HepG2 (cell line): ENCODE measurements around the gene NINL. TPM values are rescaled to one million over a fixed set of nuclear protein-coding genes. Genes with fewer than 3 reads are reported as not detected.
A peak's percentile ranks its signal among the peaks of the same experiment; 100 is the strongest.

Source experiments
- ARID2 ChIP-seq: sonication (generic); formaldehyde crosslinking; IDR thresholded peaks from 2 replicates; pipeline ENCODE4 v1.8.1; 2022; ENCODE audit warnings: mild to moderate bottlenecking, missing genetic modification reagents, borderline replicate concordance
- ATF7-NPFF ChIP-seq: sonication (generic); formaldehyde crosslinking; IDR thresholded peaks from 2 replicates; pipeline ENCODE4 v1.8.1; 2023; ENCODE audit warnings: mild to moderate bottlenecking, low read depth, missing genetic modification reagents, moderate library complexity
- BCL6 ChIP-seq: IDR thresholded peaks from 2 replicates; pipeline ENCODE4 v1.6.1; 2016; ENCODE audit warnings: missing genetic modification reagents, missing compliant biosample characterization
- ETV5 ChIP-seq: IDR thresholded peaks from 2 replicates; pipeline ENCODE4 v1.6.1; 2018; ENCODE audit warnings: missing biosample characterization, missing genetic modification reagents, inconsistent platforms, borderline replicate concordance
- FOXK2 ChIP-seq: fragments of 450-650 bp; IDR thresholded peaks from 2 replicates; pipeline ENCODE4 v1.6.1; 2016
- HNRNPH1 ChIP-seq: fragments of 200-400 bp; formaldehyde crosslinking; optimal IDR thresholded peaks from 2 replicates; pipeline ENCODE3; 2017; ENCODE audit warnings: mild to moderate bottlenecking, low read depth, low read length
- IKZF4 ChIP-seq: sonication (generic); formaldehyde crosslinking; IDR thresholded peaks from 2 replicates; pipeline ENCODE4 v1.5.1; 2020; ENCODE audit warnings: borderline replicate concordance, mild to moderate bottlenecking, low read depth, missing genetic modification reagents; ENCODE audit errors: not compliant biosample characterization
- KMT2B ChIP-seq: IDR thresholded peaks from 2 replicates; pipeline ENCODE4 v1.6.1; 2016; ENCODE audit warnings: missing genetic modification reagents, missing compliant biosample characterization
- NBN ChIP-seq: fragments of 450-650 bp; conservative IDR thresholded peaks from 2 replicates; pipeline ENCODE4 v1.6.1; 2017
- NR0B2 ChIP-seq: sonication (generic); formaldehyde crosslinking; IDR thresholded peaks from 2 replicates; pipeline ENCODE4 v1.4.0; 2020; ENCODE audit warnings: mild to moderate bottlenecking, missing genetic modification reagents
- PAWR ChIP-seq: sonication (generic); formaldehyde crosslinking; IDR thresholded peaks from 2 replicates; pipeline ENCODE4 v1.4.0; 2020; ENCODE audit warnings: missing genetic modification reagents, mild to moderate bottlenecking, borderline replicate concordance
- SNAPC5 ChIP-seq: sonication (generic); formaldehyde crosslinking; IDR thresholded peaks from 2 replicates; pipeline ENCODE4 v1.8.1; 2023; ENCODE audit warnings: mild to moderate bottlenecking, missing genetic modification reagents, borderline replicate concordance
- SRF ChIP-seq: IDR thresholded peaks from 2 replicates; pipeline ENCODE4 v1.6.1; 2011; ENCODE audit warnings: mild to moderate bottlenecking, low read depth, low read length, moderate library complexity
- TEAD3 ChIP-seq: optimal IDR thresholded peaks from 2 replicates; pipeline ENCODE3; 2016; ENCODE audit warnings: borderline replicate concordance
- ZBTB20 ChIP-seq: sonication (generic); formaldehyde crosslinking; IDR thresholded peaks from 2 replicates; pipeline ENCODE4 v1.8.1; 2023; ENCODE audit warnings: missing genetic modification reagents, low read depth, mild to moderate bottlenecking, borderline replicate concordance
- ZFP1 ChIP-seq: IDR thresholded peaks from 2 replicates; pipeline ENCODE4 v1.6.1; 2016
- ZMYM4 ChIP-seq: sonication (generic); formaldehyde crosslinking; IDR thresholded peaks from 2 replicates; pipeline ENCODE4 v1.8.1; 2023; ENCODE audit warnings: mild to moderate bottlenecking, missing genetic modification reagents
- ZNF547 ChIP-seq: sonication (generic); formaldehyde crosslinking; IDR thresholded peaks from 2 replicates; pipeline ENCODE4 v1.5.1; 2020; ENCODE audit warnings: mild to moderate bottlenecking, missing genetic modification reagents
- ZNF577 ChIP-seq: sonication (generic); formaldehyde crosslinking; IDR thresholded peaks from 2 replicates; pipeline ENCODE4 v1.4.0; 2020; ENCODE audit warnings: mild to moderate bottlenecking, low read depth, missing genetic modification reagents, borderline replicate concordance
- ZNF644 ChIP-seq: IDR thresholded peaks from 2 replicates; pipeline ENCODE4 v1.6.1; 2016; ENCODE audit warnings: low read depth
- ZNF7 ChIP-seq: IDR thresholded peaks from 2 replicates; pipeline ENCODE4 v1.6.1; 2016; ENCODE audit warnings: missing biosample characterization, missing genetic modification reagents
- ZNF740 ChIP-seq: sonication (generic); formaldehyde crosslinking; IDR thresholded peaks from 2 replicates; pipeline ENCODE4 v1.4.0; 2020; ENCODE audit warnings: missing genetic modification reagents
- ZSCAN20 ChIP-seq: sonication (generic); formaldehyde crosslinking; IDR thresholded peaks from 2 replicates; pipeline ENCODE4 v1.4.0; 2020; ENCODE audit warnings: missing genetic modification reagents, mild to moderate bottlenecking, borderline replicate concordance
- ZSCAN9 ChIP-seq: IDR thresholded peaks from 2 replicates; pipeline ENCODE4 v1.6.1; 2016; ENCODE audit warnings: borderline replicate concordance
- polyA plus RNA-seq, 8 experiments: library from polyadenylated mRNA; depleted of rRNA in 3 of 8; stranded (reverse) in 7 of 8; unstranded in 1 of 8; fragments of >200 nt; fragmentation: Illumina TruSeq in 4 of 8; extraction: Trizol in 4 of 8; gene quantifications; 2 replicates each; pipeline versions ENCODE4 v1.2.1 to v1.2.3, GENCODE V29; 2011 to 2016; ENCODE audit warnings: low read depth in 4 of 8, missing spikeins in 1 of 8, mixed read lengths in 1 of 8; ENCODE audit not compliant: insufficient read depth in 1 of 8
- total RNA-seq, 5 experiments: library from RNA; depleted of rRNA; stranded (reverse); fragments of >200 nt; fragmentation: Illumina TruSeq; extraction: Trizol; gene quantifications; 2 replicates each; pipeline ENCODE4 v1.2.3, GENCODE V29; 2016; ENCODE audit warnings: low read depth in 1 of 5
- TF ChIP-seq, protein P1 (sequence below): sonication (generic); formaldehyde crosslinking; IDR thresholded peaks from 2 replicates; pipeline ENCODE4 v1.8.1; 2022; ENCODE audit warnings: low read depth, mild to moderate bottlenecking, missing genetic modification reagents
- TF ChIP-seq, protein P2 (sequence below): sonication (generic); formaldehyde crosslinking; IDR thresholded peaks from 2 replicates; pipeline ENCODE4 v1.4.0; 2020; ENCODE audit warnings: missing genetic modification reagents

Gene NINL
- total and polyA plus RNA-seq, 2 of the 13 experiments (the other 11 are each of a cell fraction or from before 2014, with no cell fraction given) = 32.3 to 34.3 TPM

DNA sequence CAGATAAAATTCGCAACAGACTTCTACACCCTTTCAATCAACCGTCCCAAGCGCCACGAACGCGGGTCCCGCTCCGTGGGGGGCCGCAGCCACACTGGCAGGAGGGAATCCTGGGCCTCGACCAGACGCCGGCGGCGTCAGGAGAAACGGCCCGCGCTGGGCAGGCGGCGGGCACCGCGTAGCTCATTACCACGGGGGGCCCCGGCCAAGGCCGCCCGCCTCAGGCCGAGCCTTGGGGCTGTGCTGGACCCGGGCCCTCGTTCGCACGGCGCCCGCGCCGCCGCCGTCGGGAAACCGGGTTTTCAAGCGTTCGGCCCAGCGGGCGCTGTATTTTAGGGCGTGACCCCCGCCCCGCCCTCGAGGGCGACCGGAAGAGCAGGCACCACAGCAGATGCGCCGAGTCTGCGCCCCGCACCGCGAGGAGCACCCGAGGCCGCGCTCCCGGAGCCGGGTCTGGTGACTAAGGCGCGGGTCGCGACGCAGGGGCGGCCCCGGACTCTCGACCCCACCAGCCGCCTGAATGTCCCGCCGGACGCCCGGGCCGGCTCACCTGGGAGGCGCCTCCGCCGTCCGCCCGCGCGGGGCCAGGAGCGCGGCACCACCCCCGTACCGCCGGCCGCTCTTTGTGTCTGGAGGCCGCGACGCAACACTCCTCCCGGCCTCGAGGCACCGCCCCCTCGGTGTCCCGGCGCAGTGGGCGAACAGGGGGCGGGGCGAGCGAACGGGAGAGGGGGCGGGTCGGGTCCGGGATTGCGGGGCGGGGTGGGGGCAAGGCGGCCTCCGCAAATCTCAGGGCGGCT is at the start of gene NINL (continued):
- TF ChIP-seq ZNF740 (peak; percentile 64; the same call in 1 of the 2 replicates), BCL6 (CRISPR knock-in tag) (no peak; the same call in 1 of the 2 replicates), ZSCAN20 (CRISPR knock-in tag) (peak; percentile 98), ATF7-NPFF (CRISPR knock-in tag) (peak; percentile 91), ZSCAN9 (CRISPR knock-in tag) (no peak), ZMYM4 (CRISPR knock-in tag) (peak; percentile 74; the same call in 1 of the 2 replicates), HNRNPH1 (no peak), ZNF577 (no peak), ARID2 (no peak), NBN (no peak), FOXK2 (no peak), SRF (no peak), ZBTB20 (CRISPR knock-in tag) (no peak; the same call in 1 of the 2 replicates), NR0B2 (0 out of 2 replicates have a peak, but pooled peaks have one; percentile 38), PAWR (CRISPR knock-in tag) (no peak), SNAPC5 (CRISPR knock-in tag) (peak; percentile 92; the same call in 1 of the 2 replicates), ZNF547 (CRISPR knock-in tag) (peak; percentile 96), TEAD3 (CRISPR knock-in tag) (no peak), IKZF4 (CRISPR knock-in tag) (peak; percentile 88), ZFP1 (no peak), KMT2B (CRISPR knock-in tag) (peak; percentile 66; the same call in 1 of the 2 replicates), ZNF644 (no peak; the same call in 1 of the 2 replicates), ZNF7 (CRISPR knock-in tag) (no peak), ETV5 (CRISPR knock-in tag) (peak; percentile 87)
- TF ChIP-seq, protein P1, sequence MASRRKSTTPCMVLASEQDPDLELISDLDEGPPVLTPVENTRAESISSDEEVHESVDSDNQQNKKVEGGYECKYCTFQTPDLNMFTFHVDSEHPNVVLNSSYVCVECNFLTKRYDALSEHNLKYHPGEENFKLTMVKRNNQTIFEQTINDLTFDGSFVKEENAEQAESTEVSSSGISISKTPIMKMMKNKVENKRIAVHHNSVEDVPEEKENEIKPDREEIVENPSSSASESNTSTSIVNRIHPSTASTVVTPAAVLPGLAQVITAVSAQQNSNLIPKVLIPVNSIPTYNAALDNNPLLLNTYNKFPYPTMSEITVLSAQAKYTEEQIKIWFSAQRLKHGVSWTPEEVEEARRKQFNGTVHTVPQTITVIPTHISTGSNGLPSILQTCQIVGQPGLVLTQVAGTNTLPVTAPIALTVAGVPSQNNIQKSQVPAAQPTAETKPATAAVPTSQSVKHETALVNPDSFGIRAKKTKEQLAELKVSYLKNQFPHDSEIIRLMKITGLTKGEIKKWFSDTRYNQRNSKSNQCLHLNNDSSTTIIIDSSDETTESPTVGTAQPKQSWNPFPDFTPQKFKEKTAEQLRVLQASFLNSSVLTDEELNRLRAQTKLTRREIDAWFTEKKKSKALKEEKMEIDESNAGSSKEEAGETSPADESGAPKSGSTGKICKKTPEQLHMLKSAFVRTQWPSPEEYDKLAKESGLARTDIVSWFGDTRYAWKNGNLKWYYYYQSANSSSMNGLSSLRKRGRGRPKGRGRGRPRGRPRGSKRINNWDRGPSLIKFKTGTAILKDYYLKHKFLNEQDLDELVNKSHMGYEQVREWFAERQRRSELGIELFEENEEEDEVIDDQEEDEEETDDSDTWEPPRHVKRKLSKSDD (CRISPR knock-in tag) = no peak; the same call in 1 of the 2 replicates
- TF ChIP-seq, protein P2, sequence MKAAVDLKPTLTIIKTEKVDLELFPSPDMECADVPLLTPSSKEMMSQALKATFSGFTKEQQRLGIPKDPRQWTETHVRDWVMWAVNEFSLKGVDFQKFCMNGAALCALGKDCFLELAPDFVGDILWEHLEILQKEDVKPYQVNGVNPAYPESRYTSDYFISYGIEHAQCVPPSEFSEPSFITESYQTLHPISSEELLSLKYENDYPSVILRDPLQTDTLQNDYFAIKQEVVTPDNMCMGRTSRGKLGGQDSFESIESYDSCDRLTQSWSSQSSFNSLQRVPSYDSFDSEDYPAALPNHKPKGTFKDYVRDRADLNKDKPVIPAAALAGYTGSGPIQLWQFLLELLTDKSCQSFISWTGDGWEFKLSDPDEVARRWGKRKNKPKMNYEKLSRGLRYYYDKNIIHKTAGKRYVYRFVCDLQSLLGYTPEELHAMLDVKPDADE (CRISPR knock-in tag) = peak; percentile 95
